Spleen (tissue), 7 donors: ENCODE results near the gene UNCX.

Experiments used
- CTCF ChIP-seq, 11 experiments: fragments of 200-600 bp in 7 of 11; fragments of 450-650 bp in 4 of 11; sonication (generic) in 4 of 11; IDR thresholded peaks in 8 of 11; conservative IDR thresholded peaks in 3 of 11; 1 replicate in 7 of 11; 2 replicates in 4 of 11; pipeline versions ENCODE4 v1.4.0 to v1.8.0; 2016 to 2021; ENCODE audit warnings: antibody characterized with exemption in 11 of 11, inconsistent platforms in 4 of 11, mild to moderate bottlenecking in 1 of 11
- POLR2A ChIP-seq, 3 donors: fragments of 450-650 bp; IDR thresholded peaks; one replicate each; pipeline ENCODE4 v1.5.1; 2017; ENCODE audit warnings: antibody characterized with exemption in 3 of 3, mild to moderate bottlenecking in 1 of 3
- POLR2AphosphoS5 ChIP-seq, 3 donors: sonication (generic); formaldehyde crosslinking; IDR thresholded peaks; one replicate each; pipeline ENCODE4 v1.5.1; 2017; ENCODE audit warnings: antibody characterized with exemption in 3 of 3
- donor health status: DM: no; HTN: no; CAD: no; lungs with moderate emphysema.
- donor health status: DM: no; HTN: no; CAD: no.
- donor health status: DM: no; HTN: no; CAD: no.

DNA sequence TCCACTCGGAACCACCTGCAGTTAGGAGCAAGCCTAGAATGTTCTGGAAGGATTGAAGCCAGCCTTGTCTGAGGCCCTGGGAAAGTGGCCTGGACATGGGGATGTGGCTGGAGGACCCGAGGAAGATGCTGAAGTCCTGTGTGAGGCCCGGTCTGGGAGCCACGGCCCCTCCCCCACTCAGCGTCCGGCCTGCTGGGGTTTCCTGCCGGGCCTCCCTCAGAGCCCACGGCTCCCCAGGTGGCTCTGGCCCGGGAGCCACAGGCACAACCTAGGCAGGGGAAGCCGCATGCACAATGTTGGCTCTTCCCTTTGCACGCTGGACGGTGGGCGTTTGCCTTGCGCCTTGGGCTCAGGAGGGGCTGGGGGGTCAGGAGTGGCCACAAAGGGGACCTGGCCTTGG is 39.0 kb downstream of the UNCX start:
- TF ChIP-seq POLR2AphosphoS5 (IDR thresholded peaks at IDR 0.05) (no peak), POLR2A (IDR thresholded peaks at IDR 0.05) (no peak), CTCF (IDR thresholded peaks at IDR 0.05 in 8 of 11, conservative IDR thresholded peaks at IDR 0.05 in 3 of 11) (no peak)
